ENCODE measurements around the gene LRRC2.

LRRC2 gene

GRCh38 chr3:46482632-46483350, 83.3 kb downstream of the LRRC2 start:
- no peak for DNase-seq (ENCODE audit: low read depth in 1 of 2, low spot score in 1 of 2)

GRCh38 chr3:46481636-46482035, 84.5 kb downstream of the LRRC2 start:
- DNase-seq (ENCODE audit: low read depth in 1 of 2, low spot score in 1 of 2) = no peak

GRCh38 chr3:46480491-46481195, 85.5 kb downstream of the LRRC2 start:
- no peak for DNase-seq (ENCODE audit: low read depth in 1 of 2, low spot score in 1 of 2)

- no peak for DNase-seq (ENCODE audit: low read depth in 1 of 2, low spot score in 1 of 2)
Observed at GRCh38 chr3:46479696-46480095, 86.4 kb downstream of the LRRC2 start.

- no peak for DNase-seq (ENCODE audit: low read depth in 1 of 2, low spot score in 1 of 2)
Observed at GRCh38 chr3:46479021-46479420, 87.1 kb downstream of the LRRC2 start.

GRCh38 chr3:46478341-46478740, 87.8 kb downstream of the LRRC2 start:
- DNase-seq (ENCODE audit: low read depth in 1 of 2, low spot score in 1 of 2) = no peak

- DNase-seq (ENCODE audit: low read depth in 1 of 2, low spot score in 1 of 2) = no peak
Observed at GRCh38 chr3:46477756-46478155, 88.3 kb downstream of the LRRC2 start.

DNA sequence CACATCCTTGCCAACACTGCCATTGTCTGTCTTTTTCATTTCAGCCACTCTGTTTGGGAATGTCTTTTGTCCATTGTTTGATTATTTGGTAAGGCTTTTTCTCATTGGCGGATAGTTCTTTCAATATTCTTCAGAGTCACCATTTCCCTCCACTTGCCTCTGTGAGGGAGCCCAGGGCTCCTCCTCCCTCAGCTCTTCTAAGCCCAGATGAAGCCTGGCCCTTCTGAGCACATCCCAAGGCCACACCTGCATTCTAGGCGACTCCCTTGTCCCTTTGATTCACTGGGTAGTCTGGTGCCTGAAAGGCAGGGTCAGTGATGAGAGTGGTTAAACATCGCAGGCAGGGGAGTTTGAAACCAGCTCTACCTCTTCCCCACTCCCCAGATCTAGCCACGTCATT, 89.0 kb downstream of the LRRC2 start:
- DNase-seq (ENCODE audit: low read depth in 1 of 2, low spot score in 1 of 2) = no peak

DNA sequence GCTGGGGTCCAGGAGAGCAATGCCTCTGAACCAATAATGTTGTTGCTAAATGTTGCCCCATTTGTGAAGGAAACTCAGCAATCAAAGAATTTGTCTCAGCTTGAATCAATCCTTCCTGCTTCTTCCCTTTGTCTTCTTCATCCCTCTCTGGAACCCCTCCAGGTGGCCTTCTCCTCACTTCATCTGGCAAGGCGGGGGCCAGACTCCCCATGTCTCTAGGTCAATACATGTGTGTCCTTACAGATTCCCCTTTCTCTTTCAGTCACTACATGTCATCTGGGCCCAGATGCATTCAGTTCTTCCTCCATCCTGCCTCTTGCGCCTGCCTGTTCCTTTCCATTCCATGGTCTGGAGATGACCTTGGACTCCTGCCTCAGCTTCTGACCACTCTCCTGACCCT, 93.4 kb downstream of the LRRC2 start:
- DNase-seq (ENCODE audit: low read depth in 1 of 2, low spot score in 1 of 2) = no peak

DNA sequence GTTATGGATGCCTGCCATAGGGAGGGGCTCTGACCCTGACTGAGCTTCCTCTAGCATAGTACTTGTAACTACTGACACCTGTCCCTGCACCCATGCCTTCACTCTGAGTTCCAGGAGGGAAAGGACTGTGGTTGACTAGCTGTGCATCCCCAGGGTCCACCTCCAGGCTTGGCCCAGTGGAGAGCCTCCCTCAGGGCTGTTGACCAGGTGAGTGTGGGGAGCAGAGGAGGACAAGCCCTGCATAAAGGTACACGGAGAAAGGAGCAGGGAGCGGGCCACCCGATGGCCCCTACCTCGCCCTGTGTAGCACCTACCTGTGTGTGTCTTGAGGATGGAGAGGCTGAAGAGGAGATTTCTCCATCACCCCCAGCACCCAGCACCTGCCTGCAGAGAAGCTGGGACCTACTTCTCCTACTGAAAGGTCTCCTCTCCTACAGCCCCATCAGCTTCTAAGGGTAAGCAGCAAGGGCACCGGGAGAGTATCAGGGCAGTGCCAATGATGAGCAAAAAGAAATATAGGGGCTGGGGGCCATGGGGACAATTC, 94.7 kb downstream of the LRRC2 start:
- no peak for DNase-seq (ENCODE audit: low read depth in 1 of 2, low spot score in 1 of 2)

- no peak for DNase-seq (ENCODE audit: low read depth in 1 of 2, low spot score in 1 of 2)
Observed at GRCh38 chr3:46470831-46471230, 95.3 kb downstream of the LRRC2 start.

GRCh38 chr3:46469680-46470357, 96.3 kb downstream of the LRRC2 start:
- DNase-seq (ENCODE audit: low read depth in 1 of 2, low spot score in 1 of 2) = no peak

DNA sequence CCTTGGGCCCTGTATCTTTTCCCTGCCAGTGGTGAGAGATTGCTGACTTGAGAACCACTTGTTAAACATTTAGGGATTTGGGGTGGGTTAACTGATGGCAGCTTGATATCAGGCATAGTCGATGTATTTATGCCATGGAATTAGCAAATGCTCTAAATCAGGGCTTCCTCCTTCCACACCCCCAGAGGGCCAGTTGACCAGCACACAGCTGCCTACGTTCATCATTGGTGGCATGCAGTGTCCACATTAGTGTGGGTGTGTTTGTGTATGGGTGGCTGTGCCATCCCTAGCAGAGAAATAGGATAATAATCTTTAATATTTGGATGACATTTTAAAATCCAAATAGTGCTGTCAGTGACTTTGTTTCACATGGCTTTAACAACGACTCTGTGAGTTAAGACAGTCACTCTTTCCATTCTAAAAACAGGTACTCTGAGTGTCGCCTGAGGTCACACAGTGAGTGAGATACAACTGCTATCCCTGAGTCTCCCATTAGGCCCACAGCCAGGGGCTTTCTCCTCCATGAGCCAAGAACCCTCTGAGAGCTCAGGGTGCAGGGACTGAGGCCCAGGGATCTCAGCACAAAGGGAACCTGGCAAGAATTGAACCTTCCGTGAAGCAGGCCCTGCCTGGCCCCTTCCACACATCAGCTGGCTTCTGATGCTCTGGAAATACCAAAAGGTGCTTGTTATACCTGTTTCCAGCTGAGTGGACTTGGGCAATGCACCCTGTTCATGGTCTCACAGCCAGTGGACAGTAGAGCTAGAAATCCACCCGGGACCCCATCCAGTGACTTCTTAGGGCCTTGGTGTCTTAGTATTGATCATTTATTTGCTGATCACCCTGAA, 97.1 kb downstream of the LRRC2 start:
- DNase-seq (ENCODE audit: low read depth in 1 of 2, low spot score in 1 of 2) = no peak

DNA sequence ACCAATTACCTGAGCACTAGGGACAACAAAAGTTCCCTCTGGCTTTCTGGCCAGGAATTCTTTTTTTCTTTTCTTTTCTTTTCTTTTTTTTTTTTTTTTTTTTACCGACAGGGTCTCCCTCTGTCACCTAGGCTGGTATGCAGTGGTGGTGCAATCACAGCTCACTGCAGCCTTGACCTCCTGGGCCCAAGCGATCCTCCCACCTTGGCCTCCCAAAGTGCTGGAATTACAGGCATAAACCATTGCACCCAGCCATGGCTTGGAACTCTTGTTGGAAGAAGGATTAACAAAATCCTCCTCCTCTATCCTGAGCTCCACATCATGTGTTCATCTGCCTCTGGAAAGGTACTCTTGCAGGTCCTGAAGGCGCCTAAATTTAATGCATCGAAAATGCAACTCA, 98.5 kb downstream of the LRRC2 start:
- DNase-seq (ENCODE audit: low read depth in 1 of 2, low spot score in 1 of 2) = no peak

DNA sequence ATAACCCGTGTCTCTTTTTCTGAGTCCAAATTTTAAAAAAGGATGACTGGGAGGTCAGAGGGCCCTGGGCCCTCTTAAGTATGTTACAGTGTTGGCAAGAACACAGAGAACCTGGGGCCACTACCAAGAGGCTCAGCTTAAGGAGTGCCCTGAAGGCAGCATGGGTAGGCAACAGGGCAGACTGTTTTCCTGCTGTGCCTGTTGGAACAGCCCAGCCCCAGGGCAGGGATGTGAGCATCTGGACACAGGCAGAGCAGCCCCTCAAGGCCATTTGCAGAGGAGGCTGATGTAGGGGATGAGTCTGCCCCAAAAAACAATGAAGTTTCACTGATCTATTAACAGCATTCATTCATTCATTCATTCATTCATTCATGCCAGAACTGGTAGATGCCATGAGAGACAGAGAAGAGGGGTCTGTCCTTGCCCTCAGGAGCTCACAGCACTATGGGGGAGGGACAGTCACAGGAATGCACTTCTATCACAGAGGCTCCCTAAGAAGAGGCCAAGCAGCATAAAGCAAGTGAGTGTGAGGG, 99.2 kb downstream of the LRRC2 start:
- DNase-seq (ENCODE audit: low read depth in 1 of 2, low spot score in 1 of 2) = no peak

- DNase-seq (ENCODE audit: low read depth in 1 of 2, low spot score in 1 of 2) = no peak
Observed at GRCh38 chr3:46466273-46466672, 99.8 kb downstream of the LRRC2 start.

Data from activated T-helper 1 cell treated with anti-CD3 and anti-CD28 coated beads, Interleukin-2, amount 50 U/mL, for 16 hours (primary cell).